HepG2 (cell line): Measurements from ENCODE around the gene PRR35. TPM values are rescaled to one million over a fixed set of nuclear protein-coding genes. Genes with fewer than 3 reads are reported as not detected.

Experiments used
- ARNT ChIP-seq: fragments of 450-650 bp; IDR thresholded peaks from 2 replicates; pipeline ENCODE4 v1.6.1; 2017
- BORCS8-MEF2B ChIP-seq: sonication (generic); formaldehyde crosslinking; IDR thresholded peaks from 2 replicates; pipeline ENCODE4 v1.8.0; 2022; ENCODE audit warnings: mild to moderate bottlenecking, missing genetic modification reagents
- BRCA1 ChIP-seq: sonication (generic); formaldehyde crosslinking; IDR thresholded peaks from 2 replicates; pipeline ENCODE4 v1.4.0; 2020; ENCODE audit warnings: missing genetic modification reagents
- CREB1 ChIP-seq, 2 experiments: fragments of 450-650 bp in 1 of 2; IDR thresholded peaks; 2 replicates each; pipeline ENCODE4 v1.6.1; 2016 to 2017; ENCODE audit warnings: control low read depth in 1 of 2, mild to moderate bottlenecking in 1 of 2, missing compliant biosample characterization in 1 of 2, missing genetic modification characterization in 1 of 2
- DMTF1 ChIP-seq: sonication (generic); formaldehyde crosslinking; IDR thresholded peaks from 2 replicates; pipeline ENCODE4 v1.4.0; 2020; ENCODE audit warnings: mild to moderate bottlenecking, missing genetic modification reagents
- ELF3 ChIP-seq: IDR thresholded peaks from 2 replicates; pipeline ENCODE4 v1.6.1; 2016; ENCODE audit warnings: missing genetic modification reagents, missing compliant biosample characterization
- FOXA1 ChIP-seq, 2 experiments: fragments of 450-650 bp in 1 of 2; sonication (generic) in 1 of 2; formaldehyde crosslinking in 1 of 2; IDR thresholded peaks; 2 replicates each; pipeline versions ENCODE4 v1.4.0 to v1.6.1; 2016 to 2020; ENCODE audit warnings: missing genetic modification reagents in 1 of 2
- HOXD1 ChIP-seq: sonication (generic); formaldehyde crosslinking; IDR thresholded peaks from 2 replicates; pipeline ENCODE4 v1.5.0; 2020; ENCODE audit warnings: missing genetic modification reagents
- MED13 ChIP-seq: sonication (generic); formaldehyde crosslinking; IDR thresholded peaks from 2 replicates; pipeline ENCODE4 v1.5.0; 2020; ENCODE audit warnings: missing genetic modification reagents
- PBX3 ChIP-seq: sonication (generic); formaldehyde crosslinking; IDR thresholded peaks from 2 replicates; pipeline ENCODE4 v1.8.1; 2023; ENCODE audit warnings: missing genetic modification reagents, inconsistent platforms, borderline replicate concordance
- SMAD3 ChIP-seq: sonication (generic); formaldehyde crosslinking; IDR thresholded peaks from 2 replicates; pipeline ENCODE4 v1.4.0; 2020; ENCODE audit warnings: missing genetic modification reagents
- SRSF1 ChIP-seq: fragments of 200-400 bp; formaldehyde crosslinking; optimal IDR thresholded peaks from 2 replicates; pipeline ENCODE3; 2017; ENCODE audit warnings: mild to moderate bottlenecking, low read depth, low read length, moderate library complexity
- SRSF4 ChIP-seq: fragments of 200-400 bp; formaldehyde crosslinking; IDR thresholded peaks from one replicate; pipeline ENCODE4 v1.6.1; 2018; ENCODE audit warnings: mild to moderate bottlenecking, low read depth, low read length, moderate library complexity; ENCODE audit not compliant: poor library complexity, severe bottlenecking
- TOPORS ChIP-seq: sonication (generic); formaldehyde crosslinking; IDR thresholded peaks from 2 replicates; pipeline ENCODE4 v1.8.0; 2023; ENCODE audit warnings: mild to moderate bottlenecking, missing genetic modification reagents
- UBTF ChIP-seq: sonication (generic); formaldehyde crosslinking; IDR thresholded peaks from 2 replicates; pipeline ENCODE4 v1.4.0; 2020; ENCODE audit warnings: mild to moderate bottlenecking, missing genetic modification reagents
- ZBTB46 ChIP-seq: sonication (generic); formaldehyde crosslinking; IDR thresholded peaks from 2 replicates; pipeline ENCODE4 v1.4.0; 2020; ENCODE audit warnings: mild to moderate bottlenecking, missing genetic modification reagents, borderline replicate concordance
- ZMYM4 ChIP-seq: sonication (generic); formaldehyde crosslinking; IDR thresholded peaks from 2 replicates; pipeline ENCODE4 v1.8.1; 2023; ENCODE audit warnings: mild to moderate bottlenecking, missing genetic modification reagents
- ZNF138 ChIP-seq: sonication (generic); formaldehyde crosslinking; IDR thresholded peaks from 2 replicates; pipeline ENCODE4 v1.5.0; 2020; ENCODE audit warnings: mild to moderate bottlenecking, low read depth, missing genetic modification reagents
- ZNF800 ChIP-seq: sonication (generic); formaldehyde crosslinking; IDR thresholded peaks from 2 replicates; pipeline ENCODE4 v1.4.0; 2020; ENCODE audit warnings: missing genetic modification reagents
- ZSCAN25 ChIP-seq: sonication (generic); formaldehyde crosslinking; IDR thresholded peaks from 2 replicates; pipeline ENCODE4 v1.8.0; 2022; ENCODE audit warnings: mild to moderate bottlenecking, missing genetic modification reagents
- polyA plus RNA-seq, 8 experiments: library from polyadenylated mRNA; depleted of rRNA in 3 of 8; stranded (reverse) in 7 of 8; unstranded in 1 of 8; fragments of >200 nt; fragmentation: Illumina TruSeq in 4 of 8; extraction: Trizol in 4 of 8; gene quantifications; 2 replicates each; pipeline versions ENCODE4 v1.2.1 to v1.2.3, GENCODE V29; 2011 to 2016; ENCODE audit warnings: low read depth in 4 of 8, missing spikeins in 1 of 8, mixed read lengths in 1 of 8; ENCODE audit not compliant: insufficient read depth in 1 of 8
- total RNA-seq, 5 experiments: library from RNA; depleted of rRNA; stranded (reverse); fragments of >200 nt; fragmentation: Illumina TruSeq; extraction: Trizol; gene quantifications; 2 replicates each; pipeline ENCODE4 v1.2.3, GENCODE V29; 2016; ENCODE audit warnings: low read depth in 1 of 5

Gene PRR35
- total and polyA plus RNA-seq, 2 of the 13 experiments (the other 11 are each of a cell fraction or from before 2014, with no cell fraction given), result 0.07 to 0.16 TPM

- TF ChIP-seq UBTF (CRISPR knock-in tag) (peak; percentile 78), TOPORS (CRISPR knock-in tag) (no peak), CREB1 (IDR thresholded peaks at IDR 0.05) (no peak), CREB1 (CRISPR knock-in tag; IDR thresholded peaks at IDR 0.05) (no peak), SRSF4 (no peak), ZNF138 (CRISPR knock-in tag) (no peak), ZMYM4 (CRISPR knock-in tag) (peak; percentile 34; the same call in 1 of the 2 replicates), ARNT (no peak), ZNF800 (CRISPR knock-in tag) (0 out of 2 replicates have a peak, but pooled peaks have one; percentile 47), PBX3 (CRISPR knock-in tag) (no peak), ELF3 (CRISPR knock-in tag) (peak; percentile 66), SMAD3 (CRISPR knock-in tag) (no peak), ZSCAN25 (CRISPR knock-in tag) (peak; percentile 66; the same call in 1 of the 2 replicates), BRCA1 (CRISPR knock-in tag) (no peak), MED13 (CRISPR knock-in tag) (no peak), SRSF1 (peak; percentile 36), HOXD1 (CRISPR knock-in tag) (no peak), DMTF1 (no peak), BORCS8-MEF2B (CRISPR knock-in tag) (peak; percentile 69; the same call in 1 of the 2 replicates), ZBTB46 (CRISPR knock-in tag) (no peak), FOXA1 (IDR thresholded peaks at IDR 0.05) (no peak), FOXA1 (CRISPR knock-in tag; IDR thresholded peaks at IDR 0.05) (peak; percentile 25; the same call in 1 of the 2 replicates)
Measured at GRCh38 chr16:558298-559020, 1.7 kb upstream of the PRR35 start (continued).
